Heart left ventricle (tissue), 13 donors: ENCODE results near the gene IQSEC1.

Experiments
- POLR2A ChIP-seq, 2 donors: fragments of 450-650 bp; IDR thresholded peaks; one replicate each; pipeline ENCODE4 v1.6.1; 2017; ENCODE audit warnings: antibody characterized with exemption in 2 of 2, mild to moderate bottlenecking in 2 of 2, moderate library complexity in 2 of 2
- TF ChIP-seq, protein P1 (sequence below), 12 donors: fragments of 200-600 bp; sonication (generic) in 4 of 12; IDR thresholded peaks; one replicate each; pipeline versions ENCODE4 v1.5.0 to v1.8.0; 2018 to 2022; ENCODE audit warnings: antibody characterized with exemption in 12 of 12, mild to moderate bottlenecking in 5 of 12
- donor health status: ischemic (EF 13 %, LVEDD 7.1; RV severe dilation, severe dysfunction).
- donor health status: DM: no; HTN: yes; CAD: no.
- donor health status: DM: no; HTN: no; CAD: no.
- donor health status: ischemic (EF 25% LVEDD 6.9; RV normal size, moderate dysfunction).
- donor health status: ischemic (EF 25% LVEDD 5.7; RV mildly dilated, moderate dysfunction).
- donor health status: ischemic (EF 35%, LVEDD 5.7; RV mildly dilated, moderate dysfunction).
- donor health status: nonischemic (EF 11% LVEDD 7.7; RV severe dilation, severe dysfunction).
- donor health status: DM: yes; HTN: yes; CAD: no.
- donor health status: PGD.
- donor health status: ischemic (EF 29% LVEDD 5.4; RV normal size, mild dysfunction).
- donor health status: nonischemic (EF 23%, LVEDD 6.1; RV moderate dilation, normal function).

GRCh38 chr3:13020159-13020750, 53.0 kb downstream of the IQSEC1 start:
- TF ChIP-seq, protein P1, sequence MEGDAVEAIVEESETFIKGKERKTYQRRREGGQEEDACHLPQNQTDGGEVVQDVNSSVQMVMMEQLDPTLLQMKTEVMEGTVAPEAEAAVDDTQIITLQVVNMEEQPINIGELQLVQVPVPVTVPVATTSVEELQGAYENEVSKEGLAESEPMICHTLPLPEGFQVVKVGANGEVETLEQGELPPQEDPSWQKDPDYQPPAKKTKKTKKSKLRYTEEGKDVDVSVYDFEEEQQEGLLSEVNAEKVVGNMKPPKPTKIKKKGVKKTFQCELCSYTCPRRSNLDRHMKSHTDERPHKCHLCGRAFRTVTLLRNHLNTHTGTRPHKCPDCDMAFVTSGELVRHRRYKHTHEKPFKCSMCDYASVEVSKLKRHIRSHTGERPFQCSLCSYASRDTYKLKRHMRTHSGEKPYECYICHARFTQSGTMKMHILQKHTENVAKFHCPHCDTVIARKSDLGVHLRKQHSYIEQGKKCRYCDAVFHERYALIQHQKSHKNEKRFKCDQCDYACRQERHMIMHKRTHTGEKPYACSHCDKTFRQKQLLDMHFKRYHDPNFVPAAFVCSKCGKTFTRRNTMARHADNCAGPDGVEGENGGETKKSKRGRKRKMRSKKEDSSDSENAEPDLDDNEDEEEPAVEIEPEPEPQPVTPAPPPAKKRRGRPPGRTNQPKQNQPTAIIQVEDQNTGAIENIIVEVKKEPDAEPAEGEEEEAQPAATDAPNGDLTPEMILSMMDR (IDR thresholded peaks at IDR 0.05) = no peak
- no peak for TF ChIP-seq POLR2A (IDR thresholded peaks at IDR 0.05)
